Astrocyte (in vitro differentiated cells and primary cell): ENCODE data around the gene TOLLIP. TPM values are rescaled to one million over a fixed set of nuclear protein-coding genes. Genes with fewer than 3 reads are reported as not detected.

ENCODE experiments used
- DNase-seq: peaks from one replicate; pipeline ENCODE4 v3.0.0-alpha.2; 2010; ENCODE audit warnings: low read depth
- FAIRE-seq: peaks from 2 replicates; lab custom pipeline; 2011; peaks lifted over from hg19 to GRCh38; lab: Jason Lieb, UNC
- H2AFZ ChIP-seq: 2 replicates; pipeline ENCODE4 v1.6.0; 2012; ENCODE audit warnings: low read depth, low read length, inconsistent platforms
- H3K27ac ChIP-seq: 2 replicates; pipeline ENCODE4 v1.5.1; 2011; ENCODE audit warnings: low read depth, low read length, inconsistent platforms
- H3K27me3 ChIP-seq: 2 replicates; pipeline ENCODE4 v1.6.0; 2011; ENCODE audit warnings: low read length, inconsistent platforms; ENCODE audit not compliant: insufficient read depth
- H3K36me3 ChIP-seq: 2 replicates; pipeline ENCODE4 v1.5.1; 2011; ENCODE audit warnings: low read length, inconsistent platforms; ENCODE audit not compliant: insufficient read depth
- H3K4me1 ChIP-seq: 2 replicates; pipeline ENCODE4 v1.5.1; 2011; ENCODE audit warnings: low read length, inconsistent platforms; ENCODE audit not compliant: insufficient read depth
- H3K4me2 ChIP-seq: 2 replicates; pipeline ENCODE4 v1.6.0; 2012; ENCODE audit warnings: low read length, inconsistent platforms
- H3K4me3 ChIP-seq: 2 replicates; pipeline ENCODE4 v1.5.1; 2011; ENCODE audit warnings: low read depth, mild to moderate bottlenecking, low read length, inconsistent platforms; ENCODE audit not compliant: insufficient read depth
- H3K79me2 ChIP-seq: 2 replicates; pipeline ENCODE4 v1.6.0; 2012; ENCODE audit warnings: mild to moderate bottlenecking, low read length, inconsistent platforms; ENCODE audit not compliant: insufficient read depth
- H3K9ac ChIP-seq: 2 replicates; pipeline ENCODE4 v1.6.0; 2012; ENCODE audit warnings: mild to moderate bottlenecking, low read length, inconsistent platforms
- H3K9me3 ChIP-seq: 2 replicates; pipeline ENCODE4 v1.5.1; 2012; ENCODE audit warnings: low read depth, mild to moderate bottlenecking, low read length, inconsistent platforms; ENCODE audit not compliant: insufficient read depth
- H4K20me1 ChIP-seq: 2 replicates; pipeline ENCODE4 v1.6.0; 2012; ENCODE audit warnings: low read length, inconsistent platforms; ENCODE audit not compliant: insufficient read depth
- H3K27ac Mint-ChIP-seq: one replicate; pipeline ENCODE4 v1.8.0; 2021; ENCODE audit warnings: mild to moderate bottlenecking, mixed read lengths; ENCODE audit not compliant: unreplicated experiment
- H3K27me3 Mint-ChIP-seq: one replicate; pipeline ENCODE4 v1.8.0; 2021; ENCODE audit warnings: low read depth, mixed read lengths; ENCODE audit not compliant: unreplicated experiment
- H3K36me3 Mint-ChIP-seq: one replicate; pipeline ENCODE4 v1.8.0; 2021; ENCODE audit warnings: low read depth, mixed read lengths; ENCODE audit not compliant: unreplicated experiment
- H3K4me1 Mint-ChIP-seq: one replicate; pipeline ENCODE4 v1.8.0; 2021; ENCODE audit warnings: low read depth, mixed read lengths; ENCODE audit not compliant: unreplicated experiment
- H3K4me3 Mint-ChIP-seq: one replicate; pipeline ENCODE4 v1.8.0; 2021; ENCODE audit warnings: mild to moderate bottlenecking, moderate library complexity, mixed read lengths; ENCODE audit not compliant: unreplicated experiment
- H3K9me3 Mint-ChIP-seq: one replicate; pipeline ENCODE4 v1.8.0; 2021; ENCODE audit warnings: mild to moderate bottlenecking, mixed read lengths; ENCODE audit not compliant: unreplicated experiment
- CTCF ChIP-seq: IDR thresholded peaks from 2 replicates; pipeline ENCODE4 v1.5.1; 2011; ENCODE audit warnings: low read depth, mild to moderate bottlenecking, inconsistent platforms, low read length, moderate library complexity; ENCODE audit not compliant: insufficient read depth
- EZH2 ChIP-seq: IDR thresholded peaks from 2 replicates; pipeline ENCODE4 v1.6.1; 2012; ENCODE audit warnings: mild to moderate bottlenecking, low read length, inconsistent platforms; ENCODE audit not compliant: insufficient read depth
- total RNA-seq: library from RNA; stranded (reverse); gene quantifications from 2 replicates; pipeline ENCODE4 v1.2.1, GENCODE V29; 2021

Gene TOLLIP
- total RNA-seq, 1 donor from 2014 or later, result 46.4 TPM

- Mint-ChIP-seq H3K27me3 (peaks cover 12% of the 10 kb centered on the region), H3K4me1 (no peaks in the 10 kb centered on the region), H3K36me3 (no peaks in the 10 kb centered on the region), H3K9me3 (no peaks in the 10 kb centered on the region), H3K27ac (no peak overlapping the region), H3K4me3 (no peak overlapping the region)
- H3K27ac ChIP-seq, result no peak overlapping the region
- DNase-seq (no peak), FAIRE-seq (no peak)
- H3K9ac ChIP-seq, result no peak overlapping the region
- no peaks in the 10 kb centered on the region for H3K9me3 ChIP-seq
- H3K27me3 ChIP-seq, result no peaks in the 10 kb centered on the region
- no peaks in the 10 kb centered on the region for H3K79me2 ChIP-seq
- TF ChIP-seq EZH2, result no peak
- H3K4me2 ChIP-seq, result no peak overlapping the region
- no peaks in the 10 kb centered on the region for H3K36me3 ChIP-seq
- no peaks in the 10 kb centered on the region for H3K4me1 ChIP-seq
- H2AFZ ChIP-seq, result no peak overlapping the region
- H3K4me3 ChIP-seq, result no peak overlapping the region
- H4K20me1 ChIP-seq, result no peaks in the 10 kb centered on the region
Measured at GRCh38 chr11:1232021-1232882, 77.2 kb downstream of the TOLLIP start.

GRCh38 chr11:1231396-1232020 is 77.9 kb downstream of the TOLLIP start:
- H3K79me2 ChIP-seq, result no peaks in the 10 kb centered on the region
- no peak overlapping the region for H3K4me2 ChIP-seq
- Mint-ChIP-seq H3K27ac (no peak overlapping the region), H3K4me3 (no peak overlapping the region), H3K9me3 (no peaks in the 10 kb centered on the region), H3K4me1 (no peaks in the 10 kb centered on the region), H3K27me3 (peaks cover 10% of the 10 kb centered on the region), H3K36me3 (no peaks in the 10 kb centered on the region)
- DNase-seq (no peak), FAIRE-seq (no peak)
- no peaks in the 10 kb centered on the region for H3K27me3 ChIP-seq
- H3K9me3 ChIP-seq, result no peaks in the 10 kb centered on the region
- H3K27ac ChIP-seq, result no peak overlapping the region
- H3K9ac ChIP-seq, result no peak overlapping the region
- H3K36me3 ChIP-seq, result no peaks in the 10 kb centered on the region
- no peak for TF ChIP-seq EZH2
- no peak for TF ChIP-seq CTCF
- H3K4me3 ChIP-seq, result no peak overlapping the region
- H3K4me1 ChIP-seq, result no peaks in the 10 kb centered on the region
- H4K20me1 ChIP-seq, result no peaks in the 10 kb centered on the region
- no peak overlapping the region for H2AFZ ChIP-seq

- no peak for TF ChIP-seq EZH2
- TF ChIP-seq CTCF, result no peak
- Histone ChIP-seq H3K27me3 (no peaks in the 10 kb centered on the region), H3K79me2 (no peaks in the 10 kb centered on the region), H3K9ac (no peak overlapping the region), H3K4me2 (no peak overlapping the region), H3K4me3 (no peak overlapping the region), H3K9me3 (no peaks in the 10 kb centered on the region), H3K36me3 (no peaks in the 10 kb centered on the region), H2AFZ (no peak overlapping the region), H3K27ac (no peak overlapping the region), H4K20me1 (no peaks in the 10 kb centered on the region), H3K4me1 (no peaks in the 10 kb centered on the region)
- Mint-ChIP-seq H3K36me3 (no peaks in the 10 kb centered on the region), H3K4me1 (no peaks in the 10 kb centered on the region), H3K9me3 (no peaks in the 10 kb centered on the region), H3K4me3 (no peak overlapping the region), H3K27ac (no peak overlapping the region), H3K27me3 (peaks cover 10% of the 10 kb centered on the region)
- FAIRE-seq (no peak), DNase-seq (no peak)
Measured at GRCh38 chr11:1230456-1231395, 78.7 kb downstream of the TOLLIP start.
